GDM1 (cell line): ENCODE data around the gene GPR146.
A peak's percentile ranks its signal among the peaks of the same experiment; 100 is the strongest.
"Not testable (repeated sequence)": the region's sequence is repeated elsewhere in the genome, so short reads cannot be mapped to it uniquely, and the experiment has no call there.

Experiments used
- DNase-seq: peaks from one replicate; lab custom pipeline; 2025; lab: John Stamatoyannopoulos, UW

Gene GPR146, protein sequence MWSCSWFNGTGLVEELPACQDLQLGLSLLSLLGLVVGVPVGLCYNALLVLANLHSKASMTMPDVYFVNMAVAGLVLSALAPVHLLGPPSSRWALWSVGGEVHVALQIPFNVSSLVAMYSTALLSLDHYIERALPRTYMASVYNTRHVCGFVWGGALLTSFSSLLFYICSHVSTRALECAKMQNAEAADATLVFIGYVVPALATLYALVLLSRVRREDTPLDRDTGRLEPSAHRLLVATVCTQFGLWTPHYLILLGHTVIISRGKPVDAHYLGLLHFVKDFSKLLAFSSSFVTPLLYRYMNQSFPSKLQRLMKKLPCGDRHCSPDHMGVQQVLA

DNA sequence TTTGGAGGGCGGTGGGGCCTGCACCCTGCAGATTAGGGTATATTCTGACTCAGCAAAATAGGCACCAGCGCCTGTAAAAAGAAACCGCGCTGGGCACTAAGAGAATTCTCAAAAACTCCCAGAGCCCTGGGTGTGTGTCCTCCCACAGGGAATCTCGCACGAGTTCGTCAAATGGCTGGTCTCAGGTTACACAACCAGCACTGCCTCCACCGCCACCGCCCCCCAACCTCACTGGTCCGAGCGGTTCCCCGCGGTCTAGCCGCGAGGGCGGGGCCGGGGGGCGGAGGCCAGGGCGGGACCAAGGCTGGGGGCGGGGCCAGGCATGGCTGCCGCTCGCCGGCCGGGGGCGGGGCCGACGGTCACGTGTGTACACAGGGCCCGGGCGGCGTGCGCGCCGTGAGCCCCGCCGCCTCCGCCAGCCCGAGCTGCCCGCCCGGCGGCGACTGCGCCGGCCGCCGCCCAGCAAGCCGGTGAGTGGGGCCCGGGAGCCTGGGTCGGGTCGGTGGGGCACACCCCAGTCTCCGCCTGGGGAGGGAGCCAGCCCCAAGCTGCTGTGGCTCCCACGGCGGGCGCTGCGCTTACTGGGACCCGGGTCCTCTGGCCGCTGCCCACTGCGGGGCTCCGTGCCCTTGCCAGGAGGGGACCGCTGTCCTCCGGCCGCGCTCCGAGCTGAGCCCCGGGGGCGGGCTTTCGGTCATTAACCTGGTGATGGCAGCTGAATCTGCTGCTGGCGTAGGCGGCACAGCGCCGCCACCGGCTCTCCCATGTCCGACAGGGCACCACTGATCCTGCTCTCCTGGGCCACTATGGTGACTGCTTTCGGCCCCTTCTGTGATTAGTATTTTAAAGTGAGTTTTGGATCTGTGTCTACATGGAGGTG lies at the start of gene GPR146:
TSS of gene GPR146 (plus strand) at position 358 of the 880 bp plus-strand sequence. CDS start 12,970 bp downstream, outside the sequence.
- peak; percentile 92 for DNase-seq

DNA sequence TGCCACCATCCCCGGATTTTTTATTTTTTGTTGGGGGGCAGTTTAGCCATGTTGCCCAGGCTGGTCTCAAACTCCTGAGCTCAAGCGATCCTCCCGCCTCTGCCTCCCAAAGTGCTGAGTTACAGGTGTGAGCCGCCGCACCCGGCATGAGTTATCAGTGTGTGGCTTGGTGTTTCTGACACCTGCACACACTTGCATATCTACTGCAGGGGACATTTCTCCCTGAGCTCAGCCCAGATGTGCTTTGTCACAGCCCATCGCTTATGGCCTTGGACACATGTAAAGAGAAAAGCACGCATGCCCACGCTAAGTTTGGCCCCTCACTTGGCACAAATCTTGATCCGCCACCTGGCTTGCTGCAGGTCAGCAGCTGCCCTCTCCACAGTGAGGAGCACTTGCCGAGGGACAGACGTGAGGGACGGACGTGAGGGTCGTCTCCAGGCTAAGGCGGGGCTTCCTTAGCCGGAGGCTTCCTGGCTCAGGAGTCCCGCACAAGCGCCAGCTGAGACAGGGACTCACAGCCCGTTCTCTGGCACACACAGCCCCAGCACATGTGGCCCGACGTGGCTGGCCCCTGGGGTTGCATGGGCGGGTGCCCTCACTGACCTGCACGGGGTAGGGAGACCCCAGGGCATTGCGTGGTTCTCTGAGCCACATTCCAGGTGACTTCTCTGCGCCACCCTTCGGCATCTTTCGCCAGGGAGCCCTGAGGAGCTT lies 49.6 kb upstream of the GPR146 start:
- DNase-seq = no peak

DNA sequence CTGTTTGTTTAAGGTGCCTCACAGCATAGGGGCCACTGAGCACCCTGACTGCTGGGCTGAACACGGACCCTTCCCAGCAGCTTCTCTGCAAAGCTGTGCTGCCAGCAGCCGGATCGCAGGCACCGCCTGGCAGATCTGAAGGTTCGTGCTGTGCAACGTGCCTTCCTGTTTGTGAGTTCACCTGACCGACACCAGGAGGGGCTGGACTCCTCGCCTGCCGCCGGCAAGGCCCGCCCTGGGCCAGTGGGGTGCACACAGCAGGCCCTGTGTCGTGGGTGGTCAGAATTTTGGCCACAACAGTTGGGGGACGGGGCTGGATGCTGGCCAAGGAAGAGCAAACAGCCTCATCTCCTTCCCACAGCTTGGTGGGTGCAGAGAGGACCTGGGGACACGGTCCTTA lies 48.8 kb upstream of the GPR146 start:
- DNase-seq = no peak

DNA sequence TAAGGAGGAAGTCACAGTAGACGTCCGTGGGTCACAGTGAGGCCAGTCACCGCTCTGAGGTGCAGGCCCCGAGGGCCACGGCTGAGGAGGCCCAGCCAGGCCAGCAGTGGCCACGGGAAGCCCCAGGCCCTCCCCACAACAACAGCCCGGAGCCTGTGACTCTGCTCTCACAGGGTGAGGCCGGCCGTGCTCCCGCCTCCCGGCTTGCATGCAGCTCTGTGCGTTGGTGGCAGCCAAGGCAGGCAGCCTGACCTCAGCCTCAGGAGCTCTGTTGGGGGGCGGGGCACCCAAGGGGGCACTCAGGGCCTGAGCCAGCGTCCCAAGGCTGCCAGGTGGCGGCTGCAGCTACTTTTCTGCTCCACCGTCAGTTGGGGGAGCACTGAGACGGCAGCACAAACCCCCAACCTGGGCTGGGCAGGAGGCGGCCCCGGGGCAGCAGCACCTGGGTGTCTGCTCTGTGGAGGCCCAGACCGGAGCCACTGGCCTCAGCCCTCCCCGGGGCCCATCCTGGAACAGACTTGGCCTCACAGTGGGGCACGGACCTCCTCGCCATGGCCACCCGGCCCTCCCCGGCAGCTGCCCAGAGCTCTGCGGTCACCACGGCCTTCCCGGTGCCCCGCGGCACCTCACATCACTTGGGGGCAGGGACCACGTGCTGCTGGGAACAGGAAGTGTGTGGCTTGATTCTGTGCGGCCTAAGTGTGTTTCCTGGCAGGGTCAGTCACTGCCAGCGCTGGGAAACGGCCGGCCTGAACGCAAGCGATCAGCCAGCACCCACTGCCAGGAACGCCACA lies 48.1 kb upstream of the GPR146 start:
- DNase-seq = no peak

DNA sequence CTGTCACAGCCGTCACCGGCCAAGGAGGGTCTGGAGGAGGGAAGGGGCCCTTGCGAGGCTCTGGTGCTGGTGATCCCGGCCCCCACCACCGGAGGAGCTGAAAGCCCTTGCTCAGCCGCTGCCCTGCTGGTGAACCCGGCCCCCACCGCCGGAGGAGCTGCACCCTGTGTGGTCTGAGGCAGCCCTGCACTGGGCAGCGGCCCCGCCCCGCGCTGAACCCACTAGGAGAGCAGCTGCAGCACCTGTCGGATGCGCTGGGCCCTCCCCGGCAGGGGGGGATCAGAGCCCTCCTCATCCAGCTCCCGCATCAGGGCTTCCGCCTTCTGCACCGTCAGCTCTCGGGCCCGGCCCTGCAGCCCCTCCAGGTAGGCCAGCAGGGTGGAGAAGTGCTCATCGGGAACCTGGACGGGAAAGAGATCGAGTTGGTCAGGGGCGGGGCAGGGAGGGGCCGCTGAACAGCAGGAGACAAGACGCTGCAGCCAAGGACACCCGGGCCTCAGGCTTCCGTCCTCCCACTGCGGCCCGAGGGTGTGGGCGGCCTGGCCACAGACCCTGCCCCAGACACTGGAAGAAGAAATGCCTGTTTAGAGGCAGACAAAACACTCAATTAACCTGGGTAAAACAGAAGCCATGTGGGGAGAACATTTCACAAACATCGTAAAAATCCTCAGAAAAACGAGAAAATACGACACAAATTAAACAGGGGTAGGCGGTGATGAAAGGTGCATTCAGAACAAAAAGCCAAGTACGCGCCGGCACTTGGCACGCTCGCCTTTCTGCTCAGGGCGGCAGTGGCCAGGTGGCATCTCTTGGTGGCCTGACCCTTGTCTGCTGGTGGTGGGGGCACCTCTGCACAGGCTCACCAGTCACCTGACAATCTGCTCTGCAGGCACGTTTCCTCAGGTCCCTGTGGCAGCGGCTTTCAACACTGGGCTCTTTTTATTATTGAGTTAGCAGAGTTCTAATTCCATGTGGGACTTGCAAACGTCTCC lies 46.6 kb upstream of the GPR146 start:
- DNase-seq = no peak

DNA sequence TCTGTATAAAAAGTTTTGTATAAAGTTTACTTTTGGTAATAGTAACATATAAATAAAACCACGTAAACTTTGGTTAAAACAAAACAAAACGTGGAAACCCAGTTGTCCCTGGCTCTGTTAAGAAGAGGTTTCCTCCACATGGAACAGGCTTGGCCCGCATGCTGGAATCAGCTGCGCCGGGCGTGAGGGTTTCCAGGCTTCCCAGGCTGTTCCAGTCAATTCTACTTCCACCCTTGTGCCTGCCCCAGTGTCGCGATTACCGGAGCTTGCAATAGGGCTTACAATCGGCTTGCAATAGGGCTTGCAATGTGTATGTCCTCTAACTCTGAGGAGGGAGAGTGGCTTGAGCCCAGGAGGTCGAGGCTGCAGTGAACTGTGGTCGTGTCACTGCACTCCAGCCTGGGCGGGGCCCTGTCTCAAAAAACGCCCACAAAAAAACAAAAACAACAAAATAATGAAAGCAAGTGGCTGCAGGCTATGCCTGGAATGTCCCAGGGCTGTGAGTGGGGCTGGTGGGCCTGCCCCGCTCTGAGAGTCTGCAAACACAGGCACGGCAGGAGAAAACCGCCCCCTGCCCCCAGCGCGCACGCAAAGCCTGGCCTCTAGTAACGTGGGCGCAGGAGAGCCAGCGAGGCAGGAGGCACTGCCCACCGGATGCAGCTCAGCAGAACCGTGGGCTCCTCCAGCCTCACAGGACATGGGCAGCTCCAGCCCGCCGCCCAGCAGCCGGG lies 45.0 kb upstream of the GPR146 start:
- DNase-seq = no peak

DNA sequence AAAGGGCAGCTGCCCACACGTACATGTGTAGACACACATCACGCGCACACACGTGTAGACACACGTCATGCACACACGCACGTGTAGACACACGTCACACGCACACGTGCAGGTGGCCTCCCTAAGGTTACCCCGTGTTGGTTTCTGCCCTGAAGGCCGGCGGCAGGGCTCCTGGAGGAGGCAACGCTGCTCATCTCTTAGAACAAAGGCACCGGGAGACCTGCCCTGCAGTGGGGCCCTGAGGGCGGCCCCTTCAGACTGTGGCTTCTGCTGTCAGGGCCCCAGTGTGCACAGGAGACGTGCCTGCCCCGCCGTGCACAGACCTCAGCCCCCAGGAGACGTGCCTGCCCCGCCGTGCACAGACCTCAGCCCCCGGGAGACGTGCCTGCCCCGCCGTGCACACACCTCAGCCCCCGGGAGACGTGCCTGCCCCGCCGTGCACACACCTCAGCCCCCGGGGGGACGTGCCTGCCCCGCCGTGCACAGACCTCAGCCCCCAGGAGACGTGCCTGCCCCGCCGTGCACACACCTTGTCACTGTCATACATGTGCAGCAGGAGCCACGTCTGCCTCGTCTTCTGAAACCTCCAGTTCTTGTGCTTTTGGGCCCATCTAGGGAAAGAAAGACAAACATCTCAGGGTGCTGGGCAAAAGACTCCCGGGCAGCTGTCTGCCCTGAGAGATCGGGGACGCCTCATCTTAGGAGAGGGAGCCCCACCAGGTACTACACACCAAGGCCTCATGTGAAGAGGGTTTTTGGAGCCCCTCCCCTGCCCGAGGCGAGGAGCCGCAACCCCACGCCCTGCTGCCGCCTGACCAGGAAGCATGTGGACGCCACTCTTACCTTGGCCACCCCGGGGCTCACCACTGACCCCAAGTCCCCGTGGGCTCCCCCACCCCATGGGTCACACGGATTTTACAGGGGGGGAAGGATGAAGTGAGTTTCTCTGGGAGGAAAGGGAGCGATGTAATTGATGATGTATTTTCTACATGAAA lies 44.1 kb upstream of the GPR146 start:
- no peak for DNase-seq

DNA sequence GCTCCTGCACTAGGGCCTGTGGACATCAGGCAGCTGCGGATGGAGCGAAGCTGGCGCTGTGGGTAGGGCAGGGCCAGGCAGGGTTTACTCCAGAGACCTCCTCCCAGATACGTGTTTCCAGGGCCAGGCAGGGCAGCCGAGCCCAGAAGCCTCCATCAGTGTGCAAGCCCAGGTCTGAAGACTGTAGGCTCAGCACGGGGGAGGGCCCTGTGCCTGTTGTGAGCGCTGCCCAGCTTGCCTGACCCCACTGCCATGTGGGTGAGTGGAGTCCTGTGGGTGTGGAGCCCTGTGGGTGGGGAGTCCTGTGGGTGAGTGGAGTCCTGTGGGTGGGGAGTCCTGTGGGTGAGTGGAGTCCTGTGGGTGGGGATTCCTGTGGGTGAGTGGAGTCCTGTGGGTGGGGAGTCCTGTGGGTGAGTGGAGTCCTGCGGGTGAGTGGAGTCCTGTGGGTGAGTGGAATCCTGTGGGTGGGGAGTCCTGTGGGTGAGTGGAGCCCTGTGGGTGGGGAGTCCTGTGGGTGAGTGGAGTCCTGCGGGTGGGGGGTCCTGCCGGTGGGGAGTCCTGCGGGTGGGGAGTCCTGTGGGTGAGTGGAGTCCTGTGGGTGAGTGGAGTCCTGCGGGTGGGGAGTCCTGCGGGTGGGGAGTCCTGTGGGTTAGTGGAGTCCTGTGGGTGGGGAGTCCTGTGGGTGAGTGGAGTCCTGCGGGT lies 43.1 kb upstream of the GPR146 start:
- DNase-seq = not testable (repeated sequence)

DNA sequence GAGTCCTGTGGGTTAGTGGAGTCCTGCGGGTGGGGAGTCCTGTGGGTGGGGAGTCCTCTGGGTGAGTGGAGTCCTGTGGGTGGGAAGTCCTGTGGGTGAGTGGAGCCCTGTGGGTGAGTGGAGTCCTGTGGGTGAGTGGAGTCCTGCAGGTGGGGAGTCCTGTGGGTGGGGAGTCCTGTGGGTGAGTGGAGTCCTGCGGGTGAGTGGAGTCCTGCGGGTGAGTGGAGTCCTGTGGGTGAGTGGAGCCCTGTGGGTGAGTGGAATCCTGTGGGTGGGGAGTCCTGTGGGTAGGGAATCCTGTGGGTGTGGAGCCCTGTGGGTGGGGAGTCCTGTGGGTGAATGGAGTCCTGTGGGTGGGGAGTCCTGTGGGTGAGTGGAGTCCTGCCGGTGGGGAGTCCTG lies 42.3 kb upstream of the GPR146 start:
- not testable (repeated sequence) for DNase-seq

DNA sequence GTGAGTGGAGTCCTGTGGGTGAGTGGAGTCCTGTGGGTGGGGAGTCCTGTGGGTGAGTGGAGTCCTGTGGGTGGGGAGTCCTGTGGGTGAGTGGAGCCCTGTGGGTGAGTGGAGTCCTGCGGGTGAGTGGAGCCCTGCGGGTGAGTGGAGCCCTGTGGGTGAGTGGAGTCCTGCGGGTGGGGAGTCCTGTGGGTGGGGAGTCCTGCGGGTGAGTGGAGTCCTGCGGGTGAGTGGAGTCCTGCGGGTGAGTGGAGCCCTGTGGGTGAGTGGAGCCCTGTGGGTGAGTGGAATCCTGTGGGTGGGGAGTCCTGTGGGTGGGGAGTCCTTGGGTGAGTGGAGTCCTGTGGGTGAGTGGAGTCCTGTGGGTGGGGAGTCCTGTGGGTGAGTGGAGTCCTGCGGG lies 41.9 kb upstream of the GPR146 start:
- DNase-seq = not testable (repeated sequence)

DNA sequence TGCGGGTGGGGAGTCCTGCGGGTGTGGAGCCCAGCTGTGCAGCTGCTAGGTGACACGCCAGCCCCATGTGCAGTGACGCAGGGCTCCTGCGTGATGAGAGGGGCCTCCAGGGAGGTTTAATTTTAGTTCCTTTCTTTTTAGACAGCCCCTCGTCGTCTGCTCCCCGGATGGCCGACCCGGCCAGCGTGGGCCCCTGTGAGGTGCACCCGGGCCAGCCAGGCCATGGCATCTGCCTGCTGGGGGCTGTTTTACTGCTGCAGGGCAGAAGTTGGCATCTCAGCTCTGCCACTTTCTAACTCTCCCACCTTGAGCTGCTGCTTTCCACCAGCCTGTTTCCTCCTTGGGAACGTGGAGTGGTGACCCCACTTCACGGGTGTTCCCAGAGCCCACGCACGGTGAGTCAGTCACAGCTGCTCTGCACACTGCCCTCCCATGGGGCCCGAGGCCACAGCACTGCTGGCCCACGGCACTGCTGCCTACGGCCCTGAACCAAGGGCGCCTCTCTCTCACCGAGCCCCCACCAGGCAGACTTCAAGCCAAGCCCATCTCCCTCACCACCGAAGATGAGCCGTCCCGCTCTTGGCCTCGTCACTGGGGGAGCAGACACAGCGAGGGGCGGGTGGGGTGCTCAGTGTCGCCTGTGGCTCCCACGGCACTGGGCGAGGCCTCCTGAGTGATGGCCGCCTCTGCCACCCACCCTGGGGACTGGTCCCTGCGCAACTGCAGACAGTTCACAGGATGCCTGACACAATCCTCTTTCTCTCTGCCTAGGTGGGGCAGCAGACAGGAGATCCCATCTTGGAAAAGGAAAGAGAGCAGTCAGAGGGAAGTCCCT lies 40.1 kb upstream of the GPR146 start:
- no peak for DNase-seq

DNA sequence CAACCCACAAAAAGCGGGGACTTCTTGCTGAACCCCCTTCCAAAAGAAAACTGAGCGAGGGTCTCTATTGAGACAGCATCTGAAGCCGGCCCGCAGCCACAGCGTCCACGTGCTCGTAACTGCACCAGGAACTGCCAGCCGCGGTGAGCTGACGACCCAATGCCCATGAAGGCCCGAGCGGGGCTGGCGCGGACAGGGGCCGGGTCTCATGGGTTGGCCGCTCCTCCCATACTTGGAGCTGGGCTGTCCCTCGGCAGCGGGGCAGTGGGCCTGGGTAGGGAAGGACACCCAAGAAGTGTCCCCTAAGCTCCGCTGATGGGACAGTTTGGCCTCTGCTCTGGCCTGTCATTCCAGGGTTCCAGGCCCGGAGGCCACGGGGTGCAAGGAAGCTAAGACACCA lies 39.0 kb upstream of the GPR146 start:
- DNase-seq = no peak

DNA sequence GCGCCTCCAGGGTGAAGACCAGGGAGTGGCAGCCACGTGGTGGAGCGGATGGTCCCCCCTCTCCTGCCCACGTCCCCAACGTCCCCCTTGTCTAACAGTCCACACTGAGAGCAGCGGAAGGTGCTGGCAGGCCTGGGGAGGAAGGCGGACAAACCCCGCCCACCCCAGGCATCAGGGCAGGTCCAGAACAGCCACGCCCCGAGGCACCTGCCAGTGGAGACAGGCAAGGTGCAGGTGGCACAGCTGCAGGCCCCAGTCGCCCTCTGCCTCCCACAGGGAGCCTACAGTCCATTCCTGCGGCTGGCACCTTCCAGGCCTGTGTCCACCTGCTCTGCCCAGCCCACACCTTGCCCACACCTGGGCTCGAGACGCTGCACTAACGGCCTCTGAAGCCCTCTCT lies 36.4 kb upstream of the GPR146 start:
- no peak for DNase-seq

DNA sequence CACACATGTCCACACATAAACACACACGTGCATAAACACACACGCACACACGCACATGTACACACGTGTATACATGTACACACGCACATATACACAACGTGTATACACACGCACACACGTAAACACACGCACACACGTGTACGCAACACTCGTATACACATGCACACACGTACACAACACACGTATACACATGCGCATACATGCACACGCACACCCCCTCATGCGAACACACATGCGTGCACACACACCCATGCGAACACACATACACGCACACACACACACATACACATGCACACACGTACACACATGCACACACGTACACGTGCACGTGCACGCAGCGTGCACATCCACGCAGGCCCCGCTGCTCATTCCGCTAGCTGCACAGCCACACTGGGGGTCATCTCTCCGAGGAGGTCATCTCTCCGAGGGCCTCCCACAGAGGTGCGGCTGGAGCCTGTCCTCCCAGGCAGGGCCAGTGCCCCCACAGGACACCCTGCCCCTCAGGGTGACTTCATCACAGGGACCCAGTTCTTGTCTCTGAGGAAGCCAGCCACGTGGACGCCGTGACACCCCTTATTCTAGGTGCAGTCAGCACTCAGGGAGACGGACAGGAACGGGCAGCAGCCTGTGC lies 35.5 kb upstream of the GPR146 start:
- DNase-seq = no peak

DNA sequence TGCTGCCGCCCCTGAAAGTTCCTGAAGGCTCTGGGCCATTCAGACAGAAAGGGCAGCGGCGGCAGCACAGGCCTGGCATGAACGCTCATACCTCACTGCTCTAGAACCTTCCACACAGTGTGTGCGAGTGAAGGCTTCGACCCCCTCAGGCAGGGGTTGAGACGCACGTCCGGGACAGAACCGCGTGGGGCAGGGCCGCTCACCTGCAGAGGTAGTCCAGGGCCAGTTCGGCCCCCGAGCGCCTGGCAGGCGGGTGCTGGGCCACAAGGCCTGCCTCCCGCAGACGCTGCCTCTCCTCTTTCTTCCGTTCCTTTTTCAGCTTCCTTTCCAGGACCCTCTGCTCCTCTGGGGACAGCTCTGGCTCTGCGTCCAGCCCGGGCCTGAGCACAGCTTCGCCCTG lies 34.6 kb upstream of the GPR146 start:
- no peak for DNase-seq

DNA sequence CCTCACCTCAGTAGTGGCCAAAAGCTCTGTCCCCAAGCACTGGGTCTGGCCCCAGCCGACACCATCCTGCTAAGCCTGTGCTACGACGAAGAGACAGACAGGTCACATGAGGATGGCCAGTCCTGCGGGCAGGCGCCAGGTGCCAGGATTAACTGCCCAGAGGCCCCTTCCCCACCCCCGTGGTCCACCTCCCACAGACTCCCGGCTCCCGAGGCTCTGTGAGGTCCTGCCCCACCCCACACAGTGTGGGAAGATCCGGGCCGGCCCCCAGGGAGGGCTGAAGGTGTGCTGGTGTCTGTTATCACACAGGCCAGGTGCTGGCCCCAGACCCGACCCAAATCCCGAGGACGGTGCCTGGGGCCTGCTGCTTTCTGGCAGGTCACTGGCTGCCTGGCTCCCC lies 34.1 kb upstream of the GPR146 start:
- no peak for DNase-seq
